Activated naive CD4-positive, alpha-beta T cell treated with anti-CD3 and anti-CD28 coated beads, Interleukin-2, amount 50 U/mL, for 16 hours (primary cell): Measurements from ENCODE around the gene NPR1.
"Not testable (repeated sequence)": the region's sequence is repeated elsewhere in the genome, so short reads cannot be mapped to it uniquely, and the experiment has no call there.

ENCODE experiments used
- DNase-seq: peaks from one replicate; pipeline ENCODE4 v3.0.0-alpha.2; 2020

NPR1 gene

DNA sequence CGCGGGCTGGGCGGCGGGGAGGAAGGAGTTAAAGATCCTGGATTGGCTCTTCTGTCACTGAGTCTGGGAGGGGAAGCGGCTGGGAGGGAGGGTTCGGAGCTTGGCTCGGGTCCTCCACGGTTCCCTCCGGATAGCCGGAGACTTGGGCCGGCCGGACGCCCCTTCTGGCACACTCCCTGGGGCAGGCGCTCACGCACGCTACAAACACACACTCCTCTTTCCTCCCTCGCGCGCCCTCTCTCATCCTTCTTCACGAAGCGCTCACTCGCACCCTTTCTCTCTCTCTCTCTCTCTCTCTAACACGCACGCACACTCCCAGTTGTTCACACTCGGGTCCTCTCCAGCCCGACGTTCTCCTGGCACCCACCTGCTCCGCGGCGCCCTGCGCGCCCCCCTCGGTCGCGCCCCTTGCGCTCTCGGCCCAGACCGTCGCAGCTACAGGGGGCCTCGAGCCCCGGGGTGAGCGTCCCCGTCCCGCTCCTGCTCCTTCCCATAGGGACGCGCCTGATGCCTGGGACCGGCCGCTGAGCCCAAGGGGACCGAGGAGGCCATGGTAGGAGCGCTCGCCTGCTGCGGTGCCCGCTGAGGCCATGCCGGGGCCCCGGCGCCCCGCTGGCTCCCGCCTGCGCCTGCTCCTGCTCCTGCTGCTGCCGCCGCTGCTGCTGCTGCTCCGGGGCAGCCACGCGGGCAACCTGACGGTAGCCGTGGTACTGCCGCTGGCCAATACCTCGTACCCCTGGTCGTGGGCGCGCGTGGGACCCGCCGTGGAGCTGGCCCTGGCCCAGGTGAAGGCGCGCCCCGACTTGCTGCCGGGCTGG lies at the start of gene NPR1:
TSS of gene NPR1 (plus strand) at position 170 of the 818 bp plus-strand sequence. CDS start at position 591, 421 bp downstream.
- peak; percentile 37 for DNase-seq

DNA sequence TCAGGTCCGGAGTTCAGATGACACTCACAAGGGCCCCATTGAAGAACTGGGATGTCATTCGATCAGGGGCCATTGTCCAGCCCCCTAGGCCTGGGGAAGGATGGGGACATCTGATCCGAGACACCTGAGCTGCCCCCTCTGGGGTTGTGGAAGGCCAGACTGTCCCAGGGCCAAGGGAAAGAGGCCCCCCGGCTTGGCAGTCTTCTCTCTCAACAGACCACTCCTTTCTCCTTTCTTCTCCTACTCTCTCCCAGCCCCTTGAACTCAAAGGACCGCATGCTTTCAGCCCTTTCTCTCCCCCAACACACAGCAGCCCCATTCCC lies 49.2 kb upstream of the NPR1 start:
- no peak for DNase-seq

DNA sequence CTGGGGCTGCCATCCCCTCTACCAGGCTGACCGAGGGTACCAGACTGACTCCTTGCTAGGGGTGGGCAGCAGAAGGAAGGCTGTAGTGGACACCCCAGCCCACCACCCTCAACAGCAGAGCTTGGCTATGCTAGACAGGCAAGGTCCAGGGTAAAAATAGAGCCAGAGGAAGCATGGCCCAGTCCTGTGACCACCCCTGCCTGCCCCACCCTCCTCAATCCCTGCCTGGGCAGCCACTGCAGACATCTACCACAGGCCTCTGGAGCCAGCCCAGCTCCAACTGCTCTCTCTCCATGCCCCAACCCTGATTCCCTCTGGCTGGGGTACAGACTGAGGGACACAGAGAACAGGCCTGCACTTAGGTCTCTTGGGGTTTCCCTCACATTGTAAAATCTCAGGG lies 48.5 kb upstream of the NPR1 start:
- DNase-seq, result no peak

DNA sequence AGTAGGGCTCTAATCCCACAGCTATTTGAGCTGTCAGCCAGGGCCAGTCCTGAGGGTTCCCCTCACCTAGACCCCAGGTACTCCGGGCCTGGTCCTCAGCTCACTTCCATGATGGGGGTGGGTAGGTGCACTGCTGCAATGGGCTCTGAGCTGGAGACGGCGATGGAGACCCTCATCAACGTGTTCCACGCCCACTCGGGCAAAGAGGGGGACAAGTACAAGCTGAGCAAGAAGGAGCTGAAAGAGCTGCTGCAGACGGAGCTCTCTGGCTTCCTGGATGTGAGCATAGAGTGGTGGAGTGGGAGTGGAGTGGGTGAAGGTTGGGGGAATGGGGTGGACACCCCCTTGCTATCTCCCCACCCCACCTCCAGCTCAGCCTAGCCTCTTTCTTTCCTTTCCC lies 48.1 kb upstream of the NPR1 start:
- no peak for DNase-seq

DNA sequence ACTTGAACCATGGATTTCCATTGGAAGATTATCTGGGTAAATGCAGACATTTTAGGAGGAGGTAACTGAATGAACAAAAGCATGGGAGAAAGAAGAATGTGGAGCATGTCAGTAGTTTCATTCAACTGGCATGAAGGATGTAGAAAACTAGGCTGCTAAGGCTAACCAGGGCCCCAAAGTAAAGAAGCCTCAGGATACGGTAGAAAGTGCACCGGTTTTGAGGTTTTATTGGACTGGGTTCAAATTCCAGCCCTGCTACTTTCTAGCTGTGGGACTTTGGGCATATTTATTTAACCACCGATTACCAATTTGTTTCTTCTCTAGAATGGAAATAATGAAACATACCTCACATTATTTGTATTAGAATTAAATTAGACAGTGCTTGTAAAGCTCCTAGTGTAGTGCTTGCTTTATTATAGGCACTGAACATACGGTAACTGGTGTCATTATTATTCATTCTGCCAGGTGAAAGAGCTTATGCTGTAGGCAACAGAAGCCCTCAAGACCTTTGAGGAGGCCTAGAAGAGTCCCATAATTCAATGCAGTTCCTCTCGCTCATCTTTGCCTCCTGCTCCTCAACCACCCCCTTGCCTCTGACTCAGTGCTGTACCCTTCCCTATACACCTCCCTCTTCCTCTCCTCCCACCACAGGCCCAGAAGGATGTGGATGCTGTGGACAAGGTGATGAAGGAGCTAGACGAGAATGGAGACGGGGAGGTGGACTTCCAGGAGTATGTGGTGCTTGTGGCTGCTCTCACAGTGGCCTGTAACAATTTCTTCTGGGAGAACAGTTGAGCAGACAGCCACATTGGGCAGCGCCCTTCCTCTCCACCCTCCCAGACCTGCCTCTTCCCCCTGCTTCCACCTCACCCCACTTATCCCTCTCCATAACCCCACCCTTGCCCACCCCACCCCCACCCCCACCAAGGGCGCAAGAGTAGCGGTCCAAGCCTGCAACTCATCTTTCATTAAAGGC lies 47.2 kb upstream of the NPR1 start:
- no peak for DNase-seq

DNA sequence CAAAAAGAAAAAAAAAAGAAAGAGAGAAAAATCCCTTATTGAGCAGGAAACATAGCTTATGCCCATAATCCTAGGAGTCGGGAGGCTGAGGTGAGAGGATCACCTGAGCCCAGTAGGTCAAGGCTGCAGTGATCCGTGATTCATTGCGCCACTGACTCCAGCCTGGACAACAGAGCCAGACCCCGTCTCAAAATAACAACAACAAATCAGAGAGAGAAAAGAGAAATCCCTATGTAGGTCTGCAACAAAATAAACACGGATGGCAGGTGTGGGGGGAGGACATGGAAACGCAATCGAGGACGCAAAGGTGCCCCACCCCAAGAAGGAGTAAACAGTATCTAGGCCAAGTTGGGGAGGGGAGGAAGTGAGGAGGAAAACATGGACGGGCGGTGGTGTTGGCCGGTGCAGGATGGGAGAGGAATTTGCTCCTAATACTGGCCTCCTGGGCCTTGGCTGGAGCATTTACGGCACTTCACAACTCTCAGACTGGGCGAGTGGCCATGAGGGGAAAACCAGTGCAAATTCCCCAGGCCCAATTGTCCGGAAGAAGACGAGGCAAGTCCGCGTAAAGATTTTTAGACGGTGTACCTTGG lies 45.2 kb upstream of the NPR1 start:
- DNase-seq, result no peak

DNA sequence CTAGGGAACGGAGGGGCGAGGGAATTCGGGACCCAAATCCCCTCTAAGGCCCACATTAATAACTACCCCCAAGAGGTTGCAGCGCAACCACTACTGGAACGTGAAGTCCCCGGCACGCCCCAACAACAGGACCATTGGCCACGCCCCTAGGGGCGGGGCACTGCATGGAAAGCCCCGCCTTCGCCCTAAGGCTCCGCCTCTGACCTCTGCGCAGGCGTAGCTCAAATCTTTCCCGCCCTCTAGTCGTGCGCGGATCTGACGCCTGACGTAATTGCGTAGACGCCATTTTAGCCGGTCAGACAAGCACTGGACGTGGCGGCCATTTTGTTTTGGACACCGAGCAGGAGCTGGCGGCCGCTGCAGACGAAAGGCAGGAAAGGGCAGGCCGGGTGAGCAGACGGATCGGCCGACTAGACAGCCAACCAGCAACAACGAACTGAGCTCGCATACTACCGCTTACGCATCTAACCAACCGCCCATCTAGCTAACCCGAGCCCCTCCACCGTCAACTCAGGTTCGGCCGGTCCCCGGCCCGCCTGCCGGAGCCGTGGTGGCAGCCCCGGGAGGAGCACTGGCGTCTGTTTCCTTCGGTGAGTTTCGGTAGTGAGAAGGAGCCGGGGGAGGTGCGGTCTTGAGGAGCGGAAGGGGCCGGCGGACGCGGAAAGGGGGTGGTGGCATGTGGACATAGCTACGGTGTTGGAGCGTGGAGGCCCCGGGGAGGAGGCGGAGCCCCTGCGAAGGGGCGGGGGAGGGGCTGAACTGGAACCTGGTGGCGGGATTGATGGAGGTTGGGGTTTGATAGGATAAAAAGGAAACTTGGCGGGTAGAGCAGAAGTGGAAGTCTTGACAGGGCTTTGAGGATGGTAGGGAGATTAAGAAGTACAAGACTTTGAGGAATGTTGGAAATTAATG lies 44.5 kb upstream of the NPR1 start, which contains the start of gene CHTOP:
TSS of gene CHTOP (plus strand) at position 313 of the 912 bp plus-strand sequence. CDS start 2,523 bp downstream, outside the sequence.
- DNase-seq, result peak; percentile 91

DNA sequence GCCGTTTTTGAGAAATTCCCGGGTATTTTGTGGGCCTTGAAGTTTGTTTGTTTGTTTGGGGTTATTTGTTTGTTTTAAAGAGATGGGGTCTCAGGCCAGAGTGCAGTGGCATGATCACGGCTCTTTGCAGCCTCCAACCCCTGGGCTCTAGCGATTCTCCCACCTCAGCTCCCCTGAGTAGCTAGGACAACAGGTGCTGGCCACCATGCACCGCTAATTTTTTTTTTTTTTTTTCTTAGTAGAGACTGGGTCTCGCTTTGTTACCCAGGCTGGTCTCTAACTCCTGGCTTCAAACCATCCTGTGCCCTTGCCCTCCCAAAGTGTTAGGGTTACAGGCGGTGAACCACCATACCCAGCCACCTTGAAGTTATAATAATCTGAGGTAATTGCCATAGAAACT lies 42.6 kb upstream of the NPR1 start:
- no peak for DNase-seq

DNA sequence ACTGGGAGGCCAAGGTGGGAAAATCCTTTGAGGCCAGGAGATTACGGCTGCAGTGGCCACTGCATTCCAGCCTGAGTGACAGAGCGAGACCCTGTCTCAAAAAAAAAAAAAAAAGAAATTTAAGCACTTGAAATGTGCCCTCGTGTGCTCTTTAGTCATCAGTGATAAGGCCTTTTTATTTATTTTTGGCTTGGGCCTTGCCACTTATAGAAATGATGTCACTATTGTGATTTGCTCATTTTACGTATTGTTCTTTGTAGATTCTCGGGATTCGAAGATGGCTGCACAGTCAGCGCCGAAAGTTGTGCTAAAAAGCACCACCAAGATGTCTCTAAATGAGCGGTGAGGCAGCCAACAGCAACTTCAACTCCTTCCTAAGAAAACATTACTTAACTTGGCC lies 42.2 kb upstream of the NPR1 start:
- no peak for DNase-seq

DNA sequence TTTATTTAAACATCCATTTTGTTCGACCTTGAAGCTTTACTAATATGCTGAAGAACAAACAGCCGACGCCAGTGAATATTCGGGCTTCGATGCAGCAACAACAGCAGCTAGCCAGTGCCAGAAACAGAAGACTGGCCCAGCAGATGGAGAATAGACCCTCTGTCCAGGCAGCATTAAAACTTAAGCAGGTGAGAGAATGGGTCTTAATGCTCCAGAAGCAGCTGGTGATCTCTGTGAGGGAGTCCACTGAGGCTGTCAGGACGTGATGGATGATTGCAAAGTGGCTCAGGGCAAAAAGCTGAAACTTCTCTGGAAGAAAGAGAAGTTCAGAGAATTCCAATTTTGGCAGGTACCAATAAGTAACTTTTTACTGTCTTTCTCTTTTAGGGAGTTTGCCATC lies 40.2 kb upstream of the NPR1 start:
- no peak for DNase-seq

DNA sequence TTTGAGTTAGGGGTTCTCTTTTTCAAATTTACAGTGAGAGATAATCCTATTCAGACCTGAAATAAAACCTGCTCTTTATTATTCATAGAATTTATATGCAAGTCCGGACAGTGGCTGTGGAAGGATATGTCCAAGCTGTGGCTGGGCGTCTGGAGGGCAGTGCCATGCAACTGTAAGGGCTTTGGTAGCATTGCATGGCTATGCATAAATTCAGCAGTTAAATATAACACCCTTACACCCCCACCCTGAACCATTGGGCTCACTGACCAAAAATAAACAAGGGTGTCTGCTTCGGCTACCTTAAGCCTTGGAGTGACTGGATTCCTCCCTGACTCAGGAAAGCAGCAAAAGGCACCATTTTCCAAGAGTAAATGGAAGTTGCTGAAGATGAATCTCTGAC lies 39.2 kb upstream of the NPR1 start:
- DNase-seq, result no peak

DNA sequence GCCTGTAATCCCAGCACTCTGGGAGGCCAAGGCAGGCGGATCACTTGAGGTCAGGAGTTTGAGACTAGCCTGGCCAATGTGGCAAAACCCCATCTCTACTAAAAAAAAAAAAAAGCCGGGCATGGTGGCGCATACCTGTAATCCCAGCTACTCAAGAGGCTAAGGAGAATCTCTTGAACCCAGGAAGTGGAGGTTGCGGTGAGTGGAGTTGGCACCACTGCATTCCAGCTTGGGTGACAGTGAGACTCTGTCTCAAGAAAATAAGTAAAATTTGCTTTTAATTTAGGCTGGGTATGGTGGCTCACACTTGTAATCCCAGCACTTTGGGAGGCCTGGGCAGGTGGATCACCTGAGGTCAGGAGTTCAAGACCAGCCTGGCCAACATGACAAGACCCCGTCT lies 38.3 kb upstream of the NPR1 start:
- DNase-seq, result not testable (repeated sequence)

DNA sequence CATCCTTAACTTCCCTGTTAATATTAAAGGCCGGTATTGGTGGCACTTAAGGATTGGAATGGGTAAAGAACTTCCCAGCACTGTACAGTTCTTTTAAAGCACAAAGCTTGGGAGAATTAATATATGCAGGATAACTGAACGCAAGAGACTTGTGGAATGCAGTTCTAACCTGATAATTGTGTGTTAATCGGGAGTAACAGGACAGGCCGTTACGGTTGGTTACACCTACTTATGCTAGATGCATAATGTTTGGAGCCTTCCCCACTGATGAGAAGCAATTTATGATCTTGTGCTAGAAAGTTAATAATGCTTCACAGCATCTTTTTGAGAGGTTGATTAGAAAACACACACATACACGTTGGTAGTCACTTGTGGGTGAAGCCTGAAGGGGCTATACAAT lies 37.6 kb upstream of the NPR1 start:
- no peak for DNase-seq

DNA sequence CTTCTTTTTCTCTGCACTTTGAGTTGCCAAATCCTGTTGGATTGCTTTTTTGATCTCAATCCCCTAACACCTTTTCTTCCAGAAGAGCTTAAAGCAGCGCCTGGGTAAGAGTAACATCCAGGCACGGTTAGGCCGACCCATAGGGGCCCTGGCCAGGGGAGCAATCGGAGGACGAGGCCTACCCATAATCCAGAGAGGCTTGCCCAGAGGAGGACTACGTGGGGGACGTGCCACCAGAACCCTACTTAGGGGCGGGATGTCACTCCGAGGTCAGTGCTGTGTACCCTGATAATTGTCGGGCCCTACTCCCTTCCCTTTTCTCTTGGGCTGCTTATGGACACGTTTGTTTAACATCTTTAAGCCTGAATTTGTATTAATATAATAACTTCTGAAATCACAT lies 36.3 kb upstream of the NPR1 start:
- no peak for DNase-seq

DNA sequence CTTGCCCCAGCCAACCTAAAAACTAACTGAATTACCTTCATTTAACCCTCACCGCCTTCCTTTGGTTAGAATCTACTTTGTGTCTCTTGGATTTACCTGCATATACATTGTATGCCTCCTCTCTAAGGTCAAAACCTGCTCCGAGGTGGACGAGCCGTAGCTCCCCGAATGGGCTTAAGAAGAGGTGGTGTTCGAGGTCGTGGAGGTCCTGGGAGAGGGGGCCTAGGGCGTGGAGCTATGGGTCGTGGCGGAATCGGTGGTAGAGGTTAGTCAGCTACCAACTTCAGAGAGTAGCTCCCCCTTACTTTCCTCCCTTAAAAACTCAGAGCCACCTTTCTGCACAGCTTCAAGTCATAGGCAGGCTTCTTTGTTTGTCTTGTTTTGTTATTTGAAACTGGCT lies 35.4 kb upstream of the NPR1 start:
- no peak for DNase-seq

DNA sequence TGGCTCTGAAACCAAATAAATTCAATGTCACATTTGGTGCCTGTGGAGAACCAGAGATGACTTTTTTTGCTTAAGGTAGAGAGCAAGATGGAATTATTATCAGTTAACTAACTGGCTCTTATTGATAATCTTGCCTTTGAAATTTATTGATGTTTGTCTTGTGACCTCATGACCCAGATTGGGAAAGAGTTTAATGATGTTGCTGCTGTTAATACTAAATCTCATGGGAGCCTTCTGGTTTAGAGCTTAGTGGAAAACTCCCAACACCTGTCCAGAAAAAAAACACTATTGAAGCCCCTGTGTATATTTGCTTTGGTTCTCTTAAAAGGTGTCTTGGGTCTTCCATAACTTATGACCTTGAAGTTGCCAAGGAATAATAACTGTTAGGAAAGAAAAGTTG lies 34.7 kb upstream of the NPR1 start:
- no peak for DNase-seq

DNA sequence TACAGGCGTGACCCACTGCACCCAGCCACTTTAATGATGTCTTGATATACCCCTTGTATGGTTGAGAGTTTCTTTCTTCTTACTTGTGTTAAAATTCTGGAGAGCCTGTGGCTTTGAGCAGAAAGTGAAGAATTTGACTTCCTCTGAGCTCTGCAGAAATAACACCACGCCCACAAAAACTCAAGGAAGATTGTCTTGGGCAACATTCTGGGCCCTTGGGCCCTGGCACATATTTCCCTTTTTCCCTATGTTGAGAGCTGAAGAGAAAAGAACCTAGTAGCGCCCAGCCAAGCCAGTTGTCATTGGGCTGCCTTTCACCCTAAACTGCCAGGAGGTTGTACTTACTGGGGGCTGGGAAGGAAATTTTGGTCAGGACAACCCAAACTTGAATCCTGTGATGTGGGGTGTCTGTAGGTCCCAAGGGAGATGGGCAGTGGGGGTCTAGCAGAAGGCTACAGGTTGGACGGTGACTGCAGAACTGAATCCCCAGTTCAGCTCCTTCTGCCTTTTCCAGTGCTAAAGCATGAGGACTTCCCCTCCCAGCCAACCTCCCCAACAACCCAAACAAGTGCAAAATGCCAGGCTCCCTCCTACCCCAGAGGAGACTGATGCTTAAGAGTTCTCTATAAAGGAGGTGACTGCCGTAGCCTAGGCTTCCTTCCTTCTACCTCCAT lies 31.7 kb upstream of the NPR1 start:
- no peak for DNase-seq

DNA sequence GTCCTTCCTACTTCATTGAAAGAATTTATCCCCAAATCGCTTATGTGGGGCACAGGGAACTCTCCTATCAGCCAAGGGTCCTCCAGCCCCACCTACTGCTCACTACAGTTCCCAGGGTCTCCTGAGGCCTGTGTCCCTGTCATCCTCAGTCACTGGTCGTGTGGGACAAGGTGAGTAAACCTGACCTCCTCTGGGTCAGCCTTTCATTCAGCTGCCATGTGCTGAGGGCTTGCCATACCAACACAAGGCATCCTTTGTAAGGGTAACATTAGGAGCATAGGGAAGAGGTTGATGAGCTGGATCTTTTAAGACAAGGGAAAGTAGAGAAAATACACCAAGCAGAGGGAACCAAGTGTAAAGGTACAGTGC lies 31.2 kb upstream of the NPR1 start:
- DNase-seq, result no peak

DNA sequence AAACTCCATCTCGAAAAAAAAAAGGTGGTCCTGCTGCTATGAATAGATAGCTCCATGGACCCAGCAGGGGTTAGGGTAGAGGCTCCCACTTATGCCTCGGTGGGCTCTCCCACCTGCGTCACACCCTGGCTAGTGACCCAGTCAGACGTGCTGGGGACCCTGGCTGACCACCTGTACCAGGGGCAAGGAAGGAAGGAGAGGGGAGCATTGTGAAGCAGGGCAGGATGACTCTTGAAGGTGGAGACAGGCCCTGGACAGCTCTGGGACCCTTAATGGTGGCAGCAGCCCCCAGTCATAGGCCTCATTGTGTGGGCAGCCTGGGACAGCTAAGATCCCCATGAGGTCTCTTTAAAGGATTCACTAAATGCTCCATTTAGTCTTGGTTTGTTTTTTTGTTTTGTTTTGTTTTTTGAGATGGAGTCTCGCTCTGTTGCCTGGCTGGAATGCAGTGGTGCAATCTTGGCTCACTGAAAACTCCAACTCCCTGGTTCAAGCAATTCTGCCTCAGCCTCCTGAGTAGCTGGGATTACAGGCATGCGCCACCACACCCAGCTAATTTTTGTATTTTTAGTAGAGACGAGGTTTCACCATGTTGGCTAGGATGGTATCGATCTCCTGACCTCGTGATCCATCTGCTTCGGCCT lies 30.4 kb upstream of the NPR1 start:
- DNase-seq, result no peak

DNA sequence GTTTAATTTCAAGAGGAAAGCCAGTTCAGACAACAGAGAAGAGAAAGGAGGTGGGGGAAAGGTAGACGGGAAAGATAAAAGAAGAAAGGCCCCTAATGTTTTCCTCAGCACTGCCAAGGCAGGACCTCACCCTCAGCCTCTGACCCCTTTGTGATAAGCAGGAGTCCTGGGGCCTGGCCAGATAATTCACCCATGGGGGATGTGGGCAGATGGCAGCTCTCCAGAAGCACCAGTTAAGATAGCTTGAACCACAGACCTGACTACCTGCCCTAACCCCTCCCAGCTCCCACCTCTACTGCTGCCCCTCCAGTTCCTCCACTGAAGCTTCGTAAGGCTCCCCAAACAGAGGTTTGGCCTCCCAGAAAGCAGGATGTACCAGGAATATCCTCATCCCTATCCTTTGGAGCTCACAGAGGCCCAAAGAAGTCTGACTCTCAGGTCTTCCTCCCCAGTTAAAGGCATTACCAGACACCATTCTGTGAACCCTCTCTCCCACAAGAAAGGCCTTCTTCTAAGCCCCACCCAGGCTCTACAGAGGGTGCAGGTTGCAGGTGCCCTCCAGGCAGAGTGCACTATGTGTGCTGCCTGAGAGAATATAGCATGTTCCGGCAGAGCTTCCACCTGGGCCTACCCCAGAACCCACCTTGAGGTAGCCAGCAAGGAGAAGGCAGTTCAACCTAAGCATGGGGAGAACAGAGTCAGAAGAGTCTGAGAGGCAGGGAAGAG lies 29.2 kb upstream of the NPR1 start:
- DNase-seq, result no peak

DNA sequence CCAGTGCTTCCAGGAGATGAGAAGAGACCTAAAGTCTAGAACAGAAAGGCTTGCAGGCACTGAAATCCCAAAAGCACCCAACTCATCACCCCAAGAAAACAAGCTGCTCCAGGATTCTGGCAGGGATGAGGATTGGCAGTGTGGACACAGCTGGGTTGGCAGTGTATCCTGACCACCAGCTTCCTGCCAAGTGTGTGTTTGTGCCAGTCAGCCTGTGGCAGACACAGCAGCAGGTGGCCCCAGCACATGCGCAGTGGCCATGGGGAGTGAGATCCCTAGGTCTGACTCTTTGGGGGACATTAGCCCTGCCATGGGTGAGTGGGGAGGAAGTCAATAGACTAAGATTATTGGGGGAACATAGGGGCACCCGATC lies 28.6 kb upstream of the NPR1 start:
- no peak for DNase-seq
